HG02870 (cell line): ENCODE data around the gene SRR.
"Not testable (repeated sequence)": the region's sequence is repeated elsewhere in the genome, so short reads cannot be mapped to it uniquely, and the experiment has no call there.

Experiments used
- ATAC-seq: cut with Tn5 transposase; IDR thresholded peaks from one replicate; pipeline ENCODE4 v1.9.1; 2021; ENCODE audit warnings: mild to moderate bottlenecking, moderate library complexity; ENCODE audit not compliant: unreplicated experiment

SRR gene

GRCh38 chr17:2289878-2290478 is 13.8 kb upstream of the SRR start:
- ATAC-seq = no peak

DNA sequence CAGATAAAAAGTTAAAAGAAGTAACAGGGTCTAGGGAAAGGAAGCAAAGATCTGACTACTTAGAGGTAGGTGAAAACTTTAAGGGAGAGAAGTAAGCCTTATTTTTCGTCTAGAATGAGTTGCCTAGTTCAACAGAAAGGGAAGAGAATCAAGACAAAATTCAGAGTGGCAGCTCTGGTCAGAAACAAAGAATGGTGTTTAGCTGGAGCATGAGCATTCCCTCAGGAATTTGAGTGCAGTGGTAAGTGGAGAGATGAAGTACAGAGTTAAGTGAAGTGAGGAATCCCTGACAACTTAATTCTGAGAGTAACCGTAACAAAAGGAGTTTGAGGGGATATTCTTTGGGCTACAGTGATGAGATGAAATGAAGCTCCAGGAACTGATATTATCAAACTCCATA is 11.7 kb upstream of the SRR start:
- no peak for ATAC-seq

DNA sequence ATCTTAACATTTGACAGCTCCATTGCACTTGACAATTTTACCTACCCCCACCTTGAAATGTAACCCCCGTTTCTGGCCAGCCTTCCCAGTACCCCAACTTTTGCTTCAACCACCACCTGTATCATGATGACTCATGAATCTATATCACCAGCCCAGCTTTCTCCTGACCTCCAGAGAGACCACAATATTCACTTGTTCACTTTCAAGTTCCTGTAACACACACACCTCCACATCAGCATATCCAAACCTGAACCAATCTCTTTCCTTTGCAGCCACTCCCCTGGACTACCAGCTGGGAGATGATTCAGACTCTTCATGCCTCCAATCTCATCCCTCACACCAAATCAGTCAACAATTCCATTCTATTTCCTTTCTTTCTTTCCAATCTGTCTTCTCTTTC is 8.2 kb upstream of the SRR start:
- no peak for ATAC-seq

GRCh38 chr17:2297023-2297422 is 6.7 kb upstream of the SRR start:
- no peak for ATAC-seq

GRCh38 chr17:2299136-2299535 is 4.6 kb upstream of the SRR start:
- no peak for ATAC-seq

DNA sequence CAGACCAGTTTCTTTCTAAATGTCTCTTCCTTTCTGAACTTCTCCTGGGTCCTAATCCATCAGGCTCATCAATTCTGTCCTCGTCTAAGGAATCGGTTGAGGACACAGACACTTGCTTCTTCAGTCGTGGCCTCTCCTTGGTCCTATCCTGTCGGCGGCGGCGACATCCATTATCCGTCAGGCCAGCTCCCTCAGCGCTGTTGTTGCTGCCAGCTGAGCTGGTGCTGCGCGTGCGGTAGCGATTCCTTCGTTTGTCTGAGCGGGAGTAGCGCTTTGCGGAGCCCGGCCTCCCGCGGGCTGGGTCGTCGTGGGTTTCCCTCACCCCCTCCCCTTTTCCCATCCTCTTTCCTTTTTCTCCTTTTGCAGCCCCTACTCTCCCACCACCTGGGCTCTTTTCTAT is 4.0 kb upstream of the SRR start:
- ATAC-seq = no peak

DNA sequence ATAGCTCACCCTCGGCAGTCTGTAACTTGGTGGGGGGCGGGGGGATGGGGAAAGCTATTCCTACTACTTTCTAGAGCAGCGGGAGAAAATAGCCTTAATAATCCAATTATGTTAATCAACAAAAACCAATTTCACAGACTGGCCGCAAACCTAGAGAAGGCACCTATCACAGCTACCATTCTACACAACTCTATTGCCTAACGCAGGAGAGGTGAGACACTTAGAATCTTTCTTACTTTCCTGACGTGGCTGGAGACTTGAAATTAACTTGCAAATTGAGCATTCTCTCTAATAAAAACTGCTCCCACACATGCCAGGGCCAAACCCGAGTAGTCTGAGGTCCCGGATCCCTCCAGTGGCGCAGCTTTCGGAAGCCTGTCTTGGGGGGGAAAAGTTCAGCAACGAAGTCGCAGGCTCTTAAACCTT is 959 bp upstream of the SRR start:
- ATAC-seq = no peak

DNA sequence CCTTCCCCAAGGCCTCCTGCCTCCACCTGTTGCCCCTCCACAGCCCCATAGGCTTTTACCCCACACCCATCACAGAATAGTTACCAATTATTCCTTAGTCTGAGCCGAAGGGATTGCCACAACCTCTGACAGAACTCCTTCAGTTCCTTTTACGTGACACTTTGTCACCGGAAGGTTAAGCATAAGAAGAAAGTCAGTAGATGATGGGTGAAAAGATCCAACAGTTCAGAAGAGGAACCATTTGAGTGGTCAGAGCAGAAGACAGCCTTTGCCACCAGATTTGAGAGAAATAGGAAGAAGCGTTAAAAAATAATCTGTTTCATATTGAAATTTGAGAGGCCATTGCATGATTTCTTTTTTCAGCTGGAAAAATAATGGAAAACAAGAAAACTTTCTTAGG is 1.2 kb downstream of the SRR start:
- ATAC-seq = no peak

GRCh38 chr17:2309338-2310154 is 5.8 kb downstream of the SRR start:
- ATAC-seq = no peak

DNA sequence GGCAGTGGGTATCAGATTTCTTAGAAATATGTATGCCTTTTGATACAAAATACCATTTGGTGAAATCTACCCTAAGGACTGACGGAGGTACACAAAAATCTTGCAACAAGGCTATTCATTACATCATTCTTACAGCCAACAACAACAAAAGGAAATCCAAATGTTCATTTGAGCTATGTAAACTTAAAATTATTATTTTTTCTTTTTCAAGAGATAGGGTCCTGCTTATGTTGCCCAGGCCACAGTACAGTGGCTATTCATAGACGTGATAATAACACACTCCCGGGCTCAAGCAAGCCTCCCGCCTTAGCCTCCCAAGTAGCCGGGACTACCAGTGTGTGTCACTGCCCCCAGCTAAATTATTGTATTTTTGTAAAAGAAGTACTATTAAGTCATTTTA is 9.0 kb downstream of the SRR start:
- ATAC-seq = no peak

DNA sequence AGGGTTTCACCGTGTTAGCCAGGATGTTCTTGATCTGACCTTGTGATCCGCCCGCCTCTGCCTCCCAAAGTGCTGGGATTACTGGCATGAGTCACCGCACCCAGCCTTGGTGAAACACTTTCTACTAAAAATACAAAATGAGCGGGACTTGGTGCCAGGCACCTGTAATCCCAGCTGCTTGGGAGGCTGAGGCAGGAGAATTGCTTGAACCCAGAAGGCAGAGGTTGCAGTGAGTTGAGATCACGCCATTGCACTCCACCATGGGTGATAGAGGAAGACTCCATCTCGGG is 13.1 kb downstream of the SRR start:
- ATAC-seq = not testable (repeated sequence)

- no peak for ATAC-seq
Measured at GRCh38 chr17:2317796-2318195, 14.0 kb downstream of the SRR start.

- ATAC-seq = no peak
Measured at GRCh38 chr17:2319051-2319450, 15.3 kb downstream of the SRR start.

- no peak for ATAC-seq
Measured at GRCh38 chr17:2321399-2321798, 17.6 kb downstream of the SRR start.

GRCh38 chr17:2323629-2324314 is 20.0 kb downstream of the SRR start:
- no peak for ATAC-seq

GRCh38 chr17:2331303-2331702 is 27.6 kb downstream of the SRR start:
- ATAC-seq = no peak

GRCh38 chr17:2335726-2336214 is 32.0 kb downstream of the SRR start:
- ATAC-seq = no peak

DNA sequence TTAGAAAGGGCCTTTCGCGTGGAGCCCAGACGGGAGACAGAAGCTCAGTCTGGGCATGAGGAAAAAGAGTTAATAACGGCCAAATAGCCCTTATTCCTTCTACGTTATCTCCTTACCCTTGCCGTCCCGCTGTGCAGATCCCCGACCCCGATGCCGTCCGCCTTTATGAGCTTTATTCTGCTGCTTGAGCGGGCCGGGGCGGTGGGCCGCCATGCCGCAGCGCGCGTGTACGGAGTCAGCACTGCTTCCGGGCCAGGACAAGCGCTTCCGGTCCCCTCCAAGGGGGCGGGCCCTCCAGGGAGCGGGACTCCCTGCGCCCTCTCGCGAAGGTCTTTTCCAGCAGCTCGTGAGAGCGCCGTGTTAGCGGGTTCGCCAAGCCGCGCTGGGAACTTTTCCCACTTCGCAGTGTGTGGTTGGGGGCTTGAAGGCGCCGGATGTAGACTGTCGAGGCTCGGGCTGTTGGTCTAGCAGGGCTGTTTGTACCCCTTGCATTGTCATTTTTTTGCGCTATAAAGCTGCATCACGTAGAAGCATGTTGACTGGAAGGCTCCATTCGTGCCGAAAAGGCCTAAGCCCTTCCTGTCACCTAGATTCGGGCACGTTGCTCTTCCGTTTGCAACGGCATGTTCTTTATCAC is 32.6 kb downstream of the SRR start, which contains the start of gene TSR1:
Gene TSR1 (minus strand): TSS at position 243 of the 637 bp plus-strand sequence. CDS start 30 bp downstream, at position 213.
- ATAC-seq = peak; percentile 85

DNA sequence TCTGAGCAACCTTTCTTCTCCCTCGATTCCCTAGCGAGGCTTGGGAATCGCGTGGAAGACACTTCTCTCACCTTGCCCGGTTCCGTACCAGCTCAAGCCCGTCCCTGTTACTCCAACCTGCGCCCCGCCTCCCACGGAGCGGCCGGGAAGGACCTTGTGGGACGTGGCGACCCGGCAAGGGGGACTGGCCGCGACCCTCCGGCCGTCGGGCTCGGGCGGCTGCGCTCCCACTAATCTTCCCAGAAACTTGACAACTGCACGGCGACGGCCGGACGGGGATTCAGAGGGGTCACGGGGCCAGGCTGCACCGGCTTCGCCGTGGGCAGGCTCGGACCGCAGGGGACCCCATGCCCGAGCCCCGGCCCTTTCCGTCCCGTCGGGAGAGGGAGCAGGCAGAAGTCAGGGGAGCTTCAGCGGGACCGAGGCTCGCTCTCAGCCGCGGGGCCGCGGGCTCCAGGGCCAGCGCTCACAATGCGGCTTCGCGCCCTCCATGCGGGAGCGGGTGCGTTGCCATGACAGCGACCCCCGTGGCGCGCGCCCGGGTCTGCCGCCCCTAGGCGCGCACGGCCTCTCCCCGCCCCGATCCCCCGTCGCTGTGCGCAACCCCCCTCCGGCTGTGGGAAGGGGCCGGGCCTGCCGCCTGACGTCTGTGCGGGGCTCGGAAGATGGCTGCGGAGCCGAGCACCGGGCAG is 33.2 kb downstream of the SRR start, which contains the start of gene SGSM2:
Gene SGSM2 (plus strand): TSS at position 650 of the 692 bp plus-strand sequence. CDS start 188 bp downstream, outside the sequence.
- peak; percentile 12 for ATAC-seq

DNA sequence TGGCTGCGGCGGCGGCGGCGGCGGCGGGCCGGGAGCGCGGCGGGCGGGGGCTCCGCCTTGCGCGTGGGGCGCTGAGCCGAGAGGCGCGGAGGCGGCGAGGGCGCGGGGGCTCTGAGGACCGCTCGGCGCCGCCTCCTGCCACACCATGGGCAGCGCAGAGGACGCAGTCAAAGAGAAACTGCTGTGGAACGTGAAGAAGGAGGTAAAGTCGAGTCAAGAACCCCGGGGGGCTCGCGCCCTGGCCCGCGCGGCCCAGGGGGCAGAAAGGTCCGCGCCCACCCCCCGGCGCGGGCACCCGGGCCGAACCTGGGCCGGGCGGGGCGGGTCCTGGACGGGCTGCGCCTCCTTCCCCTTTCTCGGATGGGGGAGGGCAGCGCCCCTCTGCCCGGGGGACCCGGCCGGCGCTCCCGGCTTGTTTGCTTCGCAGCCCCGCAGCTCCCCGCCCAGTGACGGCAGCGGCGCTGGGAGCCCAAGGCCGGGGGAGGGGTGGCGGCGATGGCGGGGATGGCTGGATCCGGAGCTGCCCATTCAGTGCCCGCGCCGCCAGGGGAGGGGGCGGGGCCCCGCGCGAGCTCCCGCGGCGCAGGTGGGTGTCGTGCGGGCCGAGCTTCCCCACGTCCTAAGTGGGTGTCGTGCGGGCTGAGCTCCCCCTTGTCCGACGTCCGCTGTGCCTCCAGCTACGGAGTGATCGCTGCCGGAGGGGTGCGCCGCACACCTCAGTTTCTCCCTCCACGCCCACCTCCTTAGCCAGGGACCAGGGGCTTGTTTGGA is 34.0 kb downstream of the SRR start:
- ATAC-seq = no peak
